A673 (cell line): ENCODE data around the gene INMT.
A peak's percentile ranks its signal among the peaks of the same experiment; 100 is the strongest.

Source experiments
- CTCF ChIP-seq: fragments of 300-800, 200-600 bp; sonication (generic); conservative IDR thresholded peaks from 2 replicates; pipeline ENCODE4 v1.5.1; 2017; ENCODE audit warnings: low read depth, mild to moderate bottlenecking, antibody characterized with exemption, low read length, moderate library complexity, mixed read lengths
- EZH2 ChIP-seq: fragments of 200-600 bp; sonication (generic); IDR thresholded peaks from 2 replicates; pipeline ENCODE4 v1.6.1; 2017; ENCODE audit warnings: borderline replicate concordance, low read depth, mild to moderate bottlenecking, mixed read lengths, antibody characterized with exemption, low read length; ENCODE audit not compliant: poor library complexity, severe bottlenecking

- no peak for TF ChIP-seq EZH2
- TF ChIP-seq CTCF, result 0 out of 2 replicates have a peak, but pooled peaks have one; percentile 13
These were observed 34.8 kb upstream of the INMT start for GRCh38 chr7:30717181-30717580.
